ENCODE measurements around the gene AGMO. TPM values are rescaled to one million over a fixed set of nuclear protein-coding genes. Genes with fewer than 3 reads are reported as not detected.
A peak's percentile ranks its signal among the peaks of the same experiment; 100 is the strongest.

AGMO gene
- total and polyA plus RNA-seq, 10 of the 15 experiments (the other 5 are each of a cell fraction or from before 2014, with no cell fraction given): 0.11 to 0.29 TPM; not detected in 8

DNA sequence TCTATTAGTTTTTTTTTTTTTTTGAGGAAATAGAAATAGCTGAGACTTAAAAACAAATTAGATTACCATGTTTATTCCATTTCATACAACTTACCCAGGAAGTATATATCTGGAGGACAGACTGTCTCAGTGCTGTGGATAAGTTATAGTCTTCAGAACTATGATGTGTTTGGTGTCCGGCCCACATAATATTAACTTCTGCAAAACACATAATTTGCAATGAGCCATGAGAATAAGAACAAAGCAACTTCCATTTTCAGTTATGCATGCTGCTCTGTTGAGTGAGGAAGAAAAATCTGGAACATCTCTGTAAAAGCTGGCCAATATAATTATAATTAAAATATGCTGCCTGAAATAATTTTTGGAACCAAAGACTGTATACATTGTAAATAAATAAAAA lies 130.9 kb downstream of the AGMO start (continued):
- TF ChIP-seq, protein P1, sequence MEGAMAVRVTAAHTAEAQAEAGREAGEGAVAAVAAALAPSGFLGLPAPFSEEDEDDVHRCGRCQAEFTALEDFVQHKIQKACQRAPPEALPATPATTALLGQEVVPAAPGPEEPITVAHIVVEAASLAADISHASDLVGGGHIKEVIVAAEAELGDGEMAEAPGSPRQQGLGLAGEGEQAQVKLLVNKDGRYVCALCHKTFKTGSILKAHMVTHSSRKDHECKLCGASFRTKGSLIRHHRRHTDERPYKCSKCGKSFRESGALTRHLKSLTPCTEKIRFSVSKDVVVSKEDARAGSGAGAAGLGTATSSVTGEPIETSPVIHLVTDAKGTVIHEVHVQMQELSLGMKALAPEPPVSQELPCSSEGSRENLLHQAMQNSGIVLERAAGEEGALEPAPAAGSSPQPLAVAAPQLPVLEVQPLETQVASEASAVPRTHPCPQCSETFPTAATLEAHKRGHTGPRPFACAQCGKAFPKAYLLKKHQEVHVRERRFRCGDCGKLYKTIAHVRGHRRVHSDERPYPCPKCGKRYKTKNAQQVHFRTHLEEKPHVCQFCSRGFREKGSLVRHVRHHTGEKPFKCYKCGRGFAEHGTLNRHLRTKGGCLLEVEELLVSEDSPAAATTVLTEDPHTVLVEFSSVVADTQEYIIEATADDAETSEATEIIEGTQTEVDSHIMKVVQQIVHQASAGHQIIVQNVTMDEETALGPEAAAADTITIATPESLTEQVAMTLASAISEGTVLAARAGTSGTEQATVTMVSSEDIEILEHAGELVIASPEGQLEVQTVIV (IDR thresholded peaks at IDR 0.05; ENCODE audit: borderline replicate concordance, partially characterized antibody): no peak
- TF ChIP-seq PML (IDR thresholded peaks at IDR 0.05; ENCODE audit: low read length): no peak

GRCh38 chr7:15430191-15430590 lies 131.6 kb downstream of the AGMO start:
- Histone ChIP-seq H3K4me1 (ENCODE audit: control insufficient read depth, insufficient read depth, low read length) (no peaks in the 10 kb centered on the region), H3K4me2 (ENCODE audit: control insufficient read depth, insufficient read depth) (no peak overlapping the region), H3K36me3 (ENCODE audit: control insufficient read depth in 2 of 2, insufficient read depth in 2 of 2, low read length in 1 of 2) (no peaks in the 10 kb centered on the region), H3K9ac (ENCODE audit: control insufficient read depth, insufficient read depth, low read length) (no peak overlapping the region), H3K27me3 (replicated peaks in 1 of 2; ENCODE audit: control insufficient read depth in 2 of 2, insufficient read depth in 2 of 2, low read length in 1 of 2) (no peaks in the 10 kb centered on the region), H3K79me2 (ENCODE audit: control insufficient read depth, insufficient read depth, low read length) (no peaks in the 10 kb centered on the region), H3K27ac (ENCODE audit: control insufficient read depth, insufficient read depth) (no peak overlapping the region), H2AFZ (ENCODE audit: control insufficient read depth, low read depth, low read length) (no peak overlapping the region), H3K9me3 (replicated peaks; ENCODE audit: control insufficient read depth, insufficient read depth, low read length) (no peaks in the 10 kb centered on the region), H3K4me3 (no peak overlapping the region), H4K20me1 (ENCODE audit: control insufficient read depth, insufficient read depth) (no peaks in the 10 kb centered on the region)
- ATAC-seq (peak; percentile 68), FAIRE-seq (no peak), DNase-seq (ENCODE audit: low read depth, low spot score) (no peak)
- ChIA-PET SMC1A (ENCODE audit: uncharacterized antibody, unreplicated experiment) (interaction anchor here (1.7 to 4.1 kb wide), 5 partner anchors 10 to 125 kb away, joined by 4 to 27 read pairs (median 10); no protein-coding TSS in a partner anchor), RAD21 (ENCODE audit: unreplicated experiment) (interaction anchor here (1.5 to 3.4 kb wide), 2 partner anchors 10 to 124 kb away, joined by 5 to 15 read pairs; no protein-coding TSS in a partner anchor), POLR2A (no interaction called here), CTCF (interaction anchor here (0.7 to 2.5 kb wide), 5 partner anchors 10 to 637 kb away, joined by 3 to 12 read pairs (median 3); no protein-coding TSS in a partner anchor)
- TF ChIP-seq BCL3 (IDR thresholded peaks at IDR 0.05; ENCODE audit: borderline replicate concordance, insufficient read depth, low read depth, low read length, poor library complexity, severe bottlenecking) (no peak), ZNF622 (IDR thresholded peaks at IDR 0.05) (no peak), CEBPB (IDR thresholded peaks at IDR 0.05; ENCODE audit: borderline replicate concordance in 1 of 2, low read depth in 2 of 2, low read length in 2 of 2) (no peak), JUNB (IDR thresholded peaks at IDR 0.05) (no peak), SREBF1 (IDR thresholded peaks at IDR 0.05; ENCODE audit: low read length) (no peak)
- TF ChIP-seq, protein P2, sequence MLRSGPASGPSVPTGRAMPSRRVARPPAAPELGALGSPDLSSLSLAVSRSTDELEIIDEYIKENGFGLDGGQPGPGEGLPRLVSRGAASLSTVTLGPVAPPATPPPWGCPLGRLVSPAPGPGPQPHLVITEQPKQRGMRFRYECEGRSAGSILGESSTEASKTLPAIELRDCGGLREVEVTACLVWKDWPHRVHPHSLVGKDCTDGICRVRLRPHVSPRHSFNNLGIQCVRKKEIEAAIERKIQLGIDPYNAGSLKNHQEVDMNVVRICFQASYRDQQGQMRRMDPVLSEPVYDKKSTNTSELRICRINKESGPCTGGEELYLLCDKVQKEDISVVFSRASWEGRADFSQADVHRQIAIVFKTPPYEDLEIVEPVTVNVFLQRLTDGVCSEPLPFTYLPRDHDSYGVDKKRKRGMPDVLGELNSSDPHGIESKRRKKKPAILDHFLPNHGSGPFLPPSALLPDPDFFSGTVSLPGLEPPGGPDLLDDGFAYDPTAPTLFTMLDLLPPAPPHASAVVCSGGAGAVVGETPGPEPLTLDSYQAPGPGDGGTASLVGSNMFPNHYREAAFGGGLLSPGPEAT (IDR thresholded peaks at IDR 0.05; ENCODE audit: low read depth): peak; percentile 56; the same call in 1 of the 2 replicates
- BruUV-seq (replicated peaks): no TSS peak
- WGBS (ENCODE audit: insufficient coverage, insufficient replicate concordance, low lambda C conversion rate, missing lambda C conversion rate): 0% methylated on average over 2 of the region's 2 CpGs
- in situ Hi-C loops (cut with MboI): no loop called here
- intact Hi-C loops (cut with micrococcal nuclease; ENCODE audit: unreplicated experiment): no loop called here

All from GM12878 (cell line).